ENCODE data around the gene CLASP2. TPM values are rescaled to one million over a fixed set of nuclear protein-coding genes. Genes with fewer than 3 reads are reported as not detected.
A peak's percentile ranks its signal among the peaks of the same experiment; 100 is the strongest.

The CLASP2 gene
- total RNA-seq, 1 experiment from 2014 or later = 66.3 TPM

DNA sequence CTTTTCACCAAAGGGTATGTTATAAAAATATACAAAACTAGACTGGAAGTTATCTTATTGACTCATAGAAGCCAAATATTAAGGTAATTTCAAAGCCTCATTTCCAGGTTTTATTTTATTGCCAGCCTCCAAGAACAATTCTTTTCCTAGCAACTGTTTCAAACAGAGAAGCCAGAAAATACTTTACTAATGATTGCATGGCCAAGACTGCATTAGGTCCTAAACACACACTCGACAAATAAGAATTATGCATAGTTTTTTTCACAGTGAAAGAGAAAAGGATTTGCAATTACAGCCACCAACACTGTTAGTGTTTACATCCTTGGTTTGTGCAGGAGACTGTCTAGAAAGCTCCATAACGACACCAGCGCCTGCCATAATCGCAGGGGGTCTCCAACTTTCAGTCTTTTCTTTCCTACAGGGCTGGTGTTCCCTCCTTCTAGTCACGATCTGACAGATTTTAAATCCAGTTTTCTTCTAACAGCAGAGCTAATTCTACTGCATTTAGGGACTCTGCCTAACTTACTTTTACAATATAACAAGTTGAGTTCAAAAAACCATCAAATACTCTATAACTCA lies 58.1 kb downstream of the CLASP2 start:
- POLR2A ChIA-PET = no interaction called here
- no peaks in the 10 kb centered on the region for H3K4me1 Mint-ChIP-seq (ENCODE audit: low read depth, unreplicated experiment)
- H3K27ac Mint-ChIP-seq (ENCODE audit: unreplicated experiment) = no peak overlapping the region
- no TSS peak for BruUV-seq (replicated peaks)
- Histone ChIP-seq H3K27me3 (replicated peaks; ENCODE audit: control insufficient read depth, insufficient read depth, low read length) (no peaks in the 10 kb centered on the region), H3K36me3 (ENCODE audit: control insufficient read depth, insufficient read depth, low read length) (no peaks in the 10 kb centered on the region), H3K4me3 (ENCODE audit: low read depth, low read length) (no peak overlapping the region), H3K4me1 (no peaks in the 10 kb centered on the region; the same call in 1 of the 2 replicates), H3K9me3 (no peaks in the 10 kb centered on the region)
- intact Hi-C loops (cut with micrococcal nuclease; ENCODE audit: unreplicated experiment) = no loop called here
- no peaks in the 10 kb centered on the region for H3K27me3 Mint-ChIP-seq (ENCODE audit: insufficient read depth, unreplicated experiment)
- no peaks in the 10 kb centered on the region for H3K9me3 Mint-ChIP-seq (ENCODE audit: unreplicated experiment)
- no peak overlapping the region for H3K4me3 Mint-ChIP-seq (ENCODE audit: unreplicated experiment)
- H3K36me3 Mint-ChIP-seq (ENCODE audit: insufficient read depth, unreplicated experiment) = peaks cover 8% of the 10 kb centered on the region
- TF ChIP-seq, protein P1, sequence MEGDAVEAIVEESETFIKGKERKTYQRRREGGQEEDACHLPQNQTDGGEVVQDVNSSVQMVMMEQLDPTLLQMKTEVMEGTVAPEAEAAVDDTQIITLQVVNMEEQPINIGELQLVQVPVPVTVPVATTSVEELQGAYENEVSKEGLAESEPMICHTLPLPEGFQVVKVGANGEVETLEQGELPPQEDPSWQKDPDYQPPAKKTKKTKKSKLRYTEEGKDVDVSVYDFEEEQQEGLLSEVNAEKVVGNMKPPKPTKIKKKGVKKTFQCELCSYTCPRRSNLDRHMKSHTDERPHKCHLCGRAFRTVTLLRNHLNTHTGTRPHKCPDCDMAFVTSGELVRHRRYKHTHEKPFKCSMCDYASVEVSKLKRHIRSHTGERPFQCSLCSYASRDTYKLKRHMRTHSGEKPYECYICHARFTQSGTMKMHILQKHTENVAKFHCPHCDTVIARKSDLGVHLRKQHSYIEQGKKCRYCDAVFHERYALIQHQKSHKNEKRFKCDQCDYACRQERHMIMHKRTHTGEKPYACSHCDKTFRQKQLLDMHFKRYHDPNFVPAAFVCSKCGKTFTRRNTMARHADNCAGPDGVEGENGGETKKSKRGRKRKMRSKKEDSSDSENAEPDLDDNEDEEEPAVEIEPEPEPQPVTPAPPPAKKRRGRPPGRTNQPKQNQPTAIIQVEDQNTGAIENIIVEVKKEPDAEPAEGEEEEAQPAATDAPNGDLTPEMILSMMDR (IDR thresholded peaks at IDR 0.05; ENCODE audit: insufficient read depth in 1 of 2, low read depth in 1 of 2, low read length in 1 of 2, severe bottlenecking in 1 of 2, unreplicated experiment in 1 of 2) = no peak
- CTCF ChIA-PET = interaction anchor here (1.5 kb wide), 1 partner anchor 127 kb away, joined by 3 read pairs; no protein-coding TSS in a partner anchor
- no peak for DNase-seq

DNA sequence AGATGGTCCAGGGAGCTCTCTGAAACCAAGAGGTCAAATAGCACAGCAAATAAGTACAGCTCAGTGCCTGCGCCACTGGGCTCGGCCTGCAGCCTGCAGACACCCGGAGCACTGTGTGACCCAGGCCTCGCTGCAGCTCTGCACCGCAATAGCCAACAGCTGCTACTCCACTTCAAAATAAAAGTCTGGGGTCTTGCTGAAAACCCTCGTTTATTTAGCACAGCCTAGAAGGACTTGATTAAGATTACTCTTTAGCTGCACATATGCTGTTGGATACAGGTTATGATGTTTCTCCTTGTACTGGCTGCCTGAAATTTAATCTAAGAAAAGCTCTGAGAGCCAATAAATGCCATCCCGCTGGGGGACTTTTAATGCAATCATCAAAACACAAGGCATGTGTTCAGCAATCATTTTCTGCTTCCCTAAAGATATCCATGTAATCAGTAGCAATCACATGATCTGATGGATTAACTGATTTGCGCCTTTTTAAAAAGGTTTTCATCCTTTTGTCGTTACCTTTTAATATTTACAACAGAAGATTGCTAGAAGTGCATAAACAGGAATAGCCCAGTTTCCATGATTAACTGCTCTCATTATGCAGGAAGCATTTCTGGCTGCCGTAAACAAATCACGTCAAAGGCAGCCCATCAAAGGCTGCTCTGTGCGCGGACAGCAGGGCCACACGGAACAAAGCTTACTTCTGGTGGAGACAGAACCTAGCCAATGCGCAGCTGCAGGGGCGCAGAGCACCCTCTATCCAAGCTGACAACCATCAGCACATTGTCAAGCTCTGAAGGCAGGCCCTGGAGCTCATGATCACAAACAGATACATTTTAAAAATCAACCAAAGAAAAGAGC lies 58.8 kb downstream of the CLASP2 start:
- Mint-ChIP-seq H3K27ac (ENCODE audit: unreplicated experiment) (no peak overlapping the region), H3K4me1 (ENCODE audit: low read depth, unreplicated experiment) (no peaks in the 10 kb centered on the region), H3K36me3 (ENCODE audit: insufficient read depth, unreplicated experiment) (peaks cover 1% of the 10 kb centered on the region), H3K9me3 (ENCODE audit: unreplicated experiment) (no peaks in the 10 kb centered on the region), H3K27me3 (ENCODE audit: insufficient read depth, unreplicated experiment) (no peaks in the 10 kb centered on the region), H3K4me3 (ENCODE audit: unreplicated experiment) (peak overlapping the region; percentile 9)
- Histone ChIP-seq H3K27me3 (replicated peaks; ENCODE audit: control insufficient read depth, insufficient read depth, low read length) (no peaks in the 10 kb centered on the region), H3K9me3 (no peaks in the 10 kb centered on the region), H3K4me1 (no peaks in the 10 kb centered on the region; the same call in 1 of the 2 replicates), H3K36me3 (ENCODE audit: control insufficient read depth, insufficient read depth, low read length) (no peaks in the 10 kb centered on the region), H3K4me3 (ENCODE audit: low read depth, low read length) (peak overlapping the region; percentile 24)
- CTCF ChIA-PET = interaction anchor here (1.5 kb wide), 1 partner anchor 128 kb away, joined by 3 read pairs; no protein-coding TSS in a partner anchor
- POLR2A ChIA-PET = interaction anchor here (0.8 kb wide), 1 partner anchor 139 kb away, joined by 3 read pairs; the partner anchor contains the start of gene PDCD6IP
- TF ChIP-seq, protein P1 (IDR thresholded peaks at IDR 0.05; ENCODE audit: insufficient read depth in 1 of 2, low read depth in 1 of 2, low read length in 1 of 2, severe bottlenecking in 1 of 2, unreplicated experiment in 1 of 2) = no peak
- no TSS peak for BruUV-seq (replicated peaks)
- intact Hi-C loops (cut with micrococcal nuclease; ENCODE audit: unreplicated experiment) = no loop called here
- peak in 1 of 2 experiments; percentile 37 for DNase-seq

DNA sequence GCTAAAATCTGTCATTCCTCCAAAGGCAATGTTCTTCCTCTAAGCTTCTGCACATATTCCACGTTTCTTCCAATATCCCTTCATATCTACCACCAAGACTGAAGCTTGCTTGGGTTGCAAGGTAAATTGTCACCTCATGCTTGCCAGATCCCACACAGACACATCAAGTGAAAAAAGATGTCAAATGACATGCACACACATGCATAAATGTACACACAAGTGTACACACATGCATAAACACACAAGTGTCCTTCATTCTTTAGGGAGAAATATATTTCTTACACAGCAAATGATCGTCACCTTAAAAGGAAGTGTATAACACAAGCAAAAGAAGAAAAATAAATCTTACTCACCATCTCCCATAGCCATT lies 59.4 kb downstream of the CLASP2 start:
- no peak for DNase-seq
- intact Hi-C loops (cut with micrococcal nuclease; ENCODE audit: unreplicated experiment) = no loop called here
- no peak overlapping the region for H3K4me3 ChIP-seq (ENCODE audit: low read depth, low read length)
- TF ChIP-seq, protein P1 (IDR thresholded peaks at IDR 0.05; ENCODE audit: insufficient read depth in 1 of 2, low read depth in 1 of 2, low read length in 1 of 2, severe bottlenecking in 1 of 2, unreplicated experiment in 1 of 2) = no peak
- BruUV-seq (replicated peaks) = no TSS peak
- Mint-ChIP-seq H3K27ac (ENCODE audit: unreplicated experiment) (no peak overlapping the region), H3K4me1 (ENCODE audit: low read depth, unreplicated experiment) (no peaks in the 10 kb centered on the region), H3K4me3 (ENCODE audit: unreplicated experiment) (peak overlapping the region; percentile 9), H3K9me3 (ENCODE audit: unreplicated experiment) (no peaks in the 10 kb centered on the region), H3K27me3 (ENCODE audit: insufficient read depth, unreplicated experiment) (no peaks in the 10 kb centered on the region), H3K36me3 (ENCODE audit: insufficient read depth, unreplicated experiment) (no peaks in the 10 kb centered on the region)
- H3K9me3 ChIP-seq = no peaks in the 10 kb centered on the region
- H3K4me1 ChIP-seq = no peaks in the 10 kb centered on the region; the same call in 1 of the 2 replicates
- ChIA-PET CTCF (interaction anchor here (1.5 kb wide), 1 partner anchor 129 kb away, joined by 3 read pairs; no protein-coding TSS in a partner anchor), POLR2A (interaction anchor here (0.8 kb wide), 1 partner anchor 140 kb away, joined by 3 read pairs; the partner anchor contains the start of gene PDCD6IP)
- no peaks in the 10 kb centered on the region for H3K27me3 ChIP-seq (replicated peaks; ENCODE audit: control insufficient read depth, insufficient read depth, low read length)
- H3K36me3 ChIP-seq (ENCODE audit: control insufficient read depth, insufficient read depth, low read length) = no peaks in the 10 kb centered on the region

All from Caco-2 (cell line).